Sigmoid colon (tissue), 7 donors: ENCODE measurements around the gene ACADL. TPM values are rescaled to one million over a fixed set of nuclear protein-coding genes. Genes with fewer than 3 reads are reported as not detected.

Experiments
- DNase-seq: peaks from one replicate; pipeline ENCODE4 v3.0.0-alpha.2; 2019
- H3K27ac ChIP-seq, 4 donors: fragments of 200-600 bp; sonication (generic); one replicate each; pipeline ENCODE4 v1.5.1; 2016 to 2019; ENCODE audit warnings: mild to moderate bottlenecking in 1 of 4
- H3K27me3 ChIP-seq, 3 donors: fragments of 200-600 bp; sonication (generic); one replicate each; pipeline ENCODE4 v1.5.1; 2019; ENCODE audit warnings: mild to moderate bottlenecking in 1 of 3
- H3K36me3 ChIP-seq, 4 donors: fragments of 200-600 bp; sonication (generic); one replicate each; pipeline ENCODE4 v1.5.1; 2016 to 2019
- H3K4me1 ChIP-seq, 4 donors: fragments of 200-600 bp; sonication (generic); one replicate each; pipeline ENCODE4 v1.5.1; 2017 to 2019
- H3K4me3 ChIP-seq, 4 donors: fragments of 200-600 bp; sonication (generic); one replicate each; pipeline ENCODE4 v1.5.1; 2017 to 2019; ENCODE audit warnings: mild to moderate bottlenecking in 2 of 4, moderate library complexity in 1 of 4
- H3K9me3 ChIP-seq, 4 donors: fragments of 200-600 bp in 3 of 4; sonication (generic) in 3 of 4; one replicate each; pipeline versions ENCODE4 v1.5.1 to v1.6.1; 2013 to 2019
- CTCF ChIP-seq, 4 experiments: fragments of 450-650 bp in 3 of 4; fragments of 200-600 bp in 1 of 4; IDR thresholded peaks; one replicate each; pipeline ENCODE4 v1.5.1; 2016 to 2019; ENCODE audit warnings: antibody characterized with exemption in 4 of 4, mild to moderate bottlenecking in 3 of 4, moderate library complexity in 2 of 4
- EP300 ChIP-seq, 4 donors: sonication (generic); formaldehyde crosslinking; IDR thresholded peaks; one replicate each; pipeline ENCODE4 v1.6.1; 2017; ENCODE audit warnings: antibody characterized with exemption in 4 of 4
- POLR2A ChIP-seq, 2 donors: fragments of 450-650 bp; IDR thresholded peaks; one replicate each; pipeline ENCODE4 v1.6.1; 2016; ENCODE audit warnings: antibody characterized with exemption in 2 of 2, mild to moderate bottlenecking in 2 of 2, moderate library complexity in 2 of 2
- POLR2AphosphoS5 ChIP-seq, 4 donors: sonication (generic); formaldehyde crosslinking; IDR thresholded peaks; one replicate each; pipeline ENCODE4 v1.6.1; 2017; ENCODE audit warnings: antibody characterized with exemption in 4 of 4
- WGBS, 2 donors: extraction: QIAGEN DNeasy Blood & Tissue Kit; methylation state at CpG; one replicate each; pipeline ENCODE4 v1.1.7; 2013; 5-methylcytosine and 5-hydroxymethylcytosine counted together
- intact Hi-C: fragments of 100-400 bp; cut with DNase I; formaldehyde crosslinking; loops from one replicate; pipeline ENCODE4 v1.15.1; 2023
- polyA plus RNA-seq, 3 donors: library from polyadenylated mRNA; stranded (reverse); fragments of 200-250 nt; gene quantifications; one replicate each; pipeline ENCODE4 v1.2.3, GENCODE V29; 2013
- total RNA-seq, 4 donors: library from RNA; depleted of rRNA; stranded (reverse); fragments of >200 nt; gene quantifications; one replicate each; pipeline ENCODE4 v1.1.0, GENCODE V29; 2016
- donor health status: healthy with polysubstance abuse.
- donor health status: Bipolar disorder and iron deficiency.
- donor health status: healthy.

ACADL gene
- total and polyA plus RNA-seq, 7 donors, result 0.15 to 4.7 (median 2.4) TPM; not detected in 1

GRCh38 chr2:210174086-210174485, 51.2 kb downstream of the ACADL start:
- TF ChIP-seq POLR2A (IDR thresholded peaks at IDR 0.05), result no peak
- no peak for TF ChIP-seq CTCF (IDR thresholded peaks at IDR 0.05)
- no peak for TF ChIP-seq EP300 (IDR thresholded peaks at IDR 0.05)
- TF ChIP-seq POLR2AphosphoS5 (IDR thresholded peaks at IDR 0.05), result no peak
- no peak overlapping the region for H3K4me3 ChIP-seq
- peaks cover 0 to 14% (median 7%) of the 10 kb centered on the region in 4 donors for H3K4me1 ChIP-seq
- intact Hi-C loops, result no loop called here
- DNase-seq, result no peak
- no peaks in the 10 kb centered on the region for H3K36me3 ChIP-seq
- H3K27ac ChIP-seq, result no peak overlapping the region
- no peaks in the 10 kb centered on the region for H3K27me3 ChIP-seq
- no peaks in the 10 kb centered on the region for H3K9me3 ChIP-seq

DNA sequence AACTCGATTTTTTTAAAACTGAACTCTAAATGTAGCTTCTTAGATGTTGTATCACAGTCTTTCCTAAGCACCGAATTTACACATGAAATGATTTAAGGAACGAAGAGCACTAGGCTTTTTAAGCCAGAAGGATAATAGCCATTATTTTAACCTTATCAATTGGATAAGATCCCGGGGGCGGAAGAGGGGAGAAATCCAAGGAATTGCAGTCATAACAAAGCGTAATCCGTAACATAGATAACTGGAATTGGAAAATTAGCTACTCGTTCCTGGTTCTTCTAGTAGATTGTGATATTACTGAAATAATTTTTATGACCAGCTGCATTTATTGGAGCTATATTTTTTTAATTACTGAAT, 53.0 kb downstream of the ACADL start:
- H3K27ac ChIP-seq, result peak overlapping the region; percentile 89 to 100 (median 100)
- peak overlapping the region; percentile 50 to 97 (median 84) for H3K4me3 ChIP-seq
- 7 to 24% methylated on average over 8 of the region's 8 CpGs for WGBS, 2 donors
- peaks cover 0 to 33% (median 25%) of the 10 kb centered on the region in 4 donors for H3K4me1 ChIP-seq
- no peaks in the 10 kb centered on the region for H3K36me3 ChIP-seq
- H3K9me3 ChIP-seq, result no peaks in the 10 kb centered on the region
- H3K27me3 ChIP-seq, result no peaks in the 10 kb centered on the region
- intact Hi-C loops, result loop anchor here (2.0 kb wide), 1 partner anchor 23 kb away; no protein-coding TSS in a partner anchor
- no peak for TF ChIP-seq CTCF (IDR thresholded peaks at IDR 0.05)
- no peak for TF ChIP-seq POLR2AphosphoS5 (IDR thresholded peaks at IDR 0.05)
- DNase-seq, result no peak

- Histone ChIP-seq H3K4me1 (peaks cover 0 to 39% (median 32%) of the 10 kb centered on the region in 4 donors), H3K36me3 (no peaks in the 10 kb centered on the region), H3K9me3 (no peaks in the 10 kb centered on the region), H3K27me3 (no peaks in the 10 kb centered on the region), H3K27ac (peak within 1 kb of the TSS; percentile 99 to 100 (median 100)), H3K4me3 (peak within 1 kb of the TSS; percentile 76 to 98 (median 94))
- no peak for TF ChIP-seq CTCF (IDR thresholded peaks at IDR 0.05)
- TF ChIP-seq POLR2AphosphoS5 (IDR thresholded peaks at IDR 0.05), result peak; percentile 92 to 95 (median 94)
- TF ChIP-seq EP300 (IDR thresholded peaks at IDR 0.05), result peak in 1 of 4 donors; percentile 17
- peak; percentile 46 to 75 for TF ChIP-seq POLR2A (IDR thresholded peaks at IDR 0.05)
- 0 to 1% methylated on average over 67 of the region's 67 CpGs for WGBS, 2 donors
- peak; percentile 100 for DNase-seq
- intact Hi-C loops, result loop anchor here (2.0 kb wide), 2 partner anchors 23 to 169 kb away; partner anchors contain the start of gene RPE
Observed at GRCh38 chr2:210171309-210172218, 53.7 kb downstream of the ACADL start, which contains the start of gene KANSL1L. KANSL1L (minus strand) TSS chr2:210171409; CDS start chr2:210154582, 16,827 bp downstream.

DNA sequence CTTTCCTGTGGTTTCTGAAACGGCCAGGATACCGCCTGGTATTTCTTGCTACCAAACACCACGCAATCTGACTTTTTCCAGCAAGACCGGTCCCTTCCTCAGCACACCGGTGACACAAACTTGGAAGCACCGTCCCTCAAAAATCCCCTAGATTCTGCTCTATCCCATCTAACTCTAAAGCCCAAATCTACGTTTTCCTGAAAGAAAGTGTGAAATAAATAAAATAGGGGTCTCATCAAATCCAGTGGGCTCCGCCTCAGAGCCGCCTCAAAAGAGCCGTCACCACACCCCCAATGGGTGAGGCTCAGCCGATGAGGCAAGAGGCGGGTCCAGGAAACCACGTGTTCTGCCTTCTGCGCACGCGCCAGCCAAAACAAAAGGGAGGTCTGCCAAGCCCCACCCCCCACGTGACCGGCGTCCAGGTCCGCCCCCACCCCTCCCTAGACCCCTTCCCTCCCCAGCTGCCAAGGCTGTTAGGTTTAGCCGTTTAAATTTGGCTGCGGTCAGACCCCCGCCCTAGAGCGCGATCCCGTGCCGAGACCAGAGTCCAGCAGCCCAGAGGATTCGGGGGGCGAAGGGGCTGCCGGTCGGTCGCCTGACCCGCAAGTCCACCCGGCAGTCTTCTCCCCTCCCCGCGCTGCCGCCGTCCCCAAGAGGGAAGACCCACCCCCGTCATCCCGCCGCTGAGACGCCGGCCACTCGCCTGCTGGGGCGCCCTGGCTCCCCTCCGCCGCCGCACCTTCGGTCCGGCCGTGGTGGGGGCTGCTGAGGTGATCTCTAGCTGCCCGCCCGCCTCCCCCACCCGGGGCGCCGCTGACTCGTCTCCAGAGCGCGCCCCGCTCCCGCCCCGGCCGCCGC, 54.6 kb downstream of the ACADL start:
- TF ChIP-seq POLR2AphosphoS5 (IDR thresholded peaks at IDR 0.05), result peak; percentile 98 to 99 (median 98)
- TF ChIP-seq CTCF (IDR thresholded peaks at IDR 0.05), result no peak
- TF ChIP-seq POLR2A (IDR thresholded peaks at IDR 0.05), result peak; percentile 97 to 98
- peak in 1 of 4 donors; percentile 23 for TF ChIP-seq EP300 (IDR thresholded peaks at IDR 0.05)
- intact Hi-C loops, result loop anchor here (2.0 kb wide), 1 partner anchor 168 kb away; the partner anchor contains the start of gene RPE
- peak; percentile 98 for DNase-seq
- Histone ChIP-seq H3K27me3 (no peaks in the 10 kb centered on the region), H3K27ac (peak overlapping the region; percentile 99 to 100 (median 100)), H3K4me3 (peak overlapping the region; percentile 76 to 98 (median 94)), H3K9me3 (no peaks in the 10 kb centered on the region), H3K4me1 (peaks cover 0 to 48% (median 41%) of the 10 kb centered on the region in 4 donors), H3K36me3 (no peaks in the 10 kb centered on the region)
- WGBS, 2 donors, result 0 to 1% methylated on average over 64 of the region's 64 CpGs
